HG02610 (cell line): Measurements from ENCODE around the gene SLC39A10.
"Not testable (repeated sequence)": the region's sequence is repeated elsewhere in the genome, so short reads cannot be mapped to it uniquely, and the experiment has no call there.

ENCODE experiments used
- ATAC-seq: cut with Tn5 transposase; IDR thresholded peaks from one replicate; pipeline ENCODE4 v1.9.1; 2021; ENCODE audit warnings: mild to moderate bottlenecking, moderate library complexity; ENCODE audit not compliant: unreplicated experiment

The SLC39A10 gene

DNA sequence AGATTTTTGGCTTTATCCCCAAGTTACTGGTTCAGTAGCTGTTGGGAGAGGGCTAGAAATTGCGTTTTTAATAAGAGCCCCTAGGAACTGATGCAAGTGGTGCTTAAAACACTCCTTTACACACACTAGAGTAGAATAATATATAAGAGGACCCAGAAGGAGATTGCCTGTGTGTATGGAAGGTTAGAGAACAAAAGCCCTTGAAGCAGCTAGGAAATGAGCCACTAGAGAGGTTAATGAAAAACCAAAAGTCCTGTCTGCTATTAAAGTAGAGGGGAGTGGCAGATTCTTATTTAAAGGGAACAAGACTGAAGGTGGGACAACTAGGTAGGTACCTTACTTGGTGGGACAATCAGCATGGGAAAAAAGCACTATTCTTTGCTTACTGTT is 14.4 kb upstream of the SLC39A10 start:
- no peak for ATAC-seq

DNA sequence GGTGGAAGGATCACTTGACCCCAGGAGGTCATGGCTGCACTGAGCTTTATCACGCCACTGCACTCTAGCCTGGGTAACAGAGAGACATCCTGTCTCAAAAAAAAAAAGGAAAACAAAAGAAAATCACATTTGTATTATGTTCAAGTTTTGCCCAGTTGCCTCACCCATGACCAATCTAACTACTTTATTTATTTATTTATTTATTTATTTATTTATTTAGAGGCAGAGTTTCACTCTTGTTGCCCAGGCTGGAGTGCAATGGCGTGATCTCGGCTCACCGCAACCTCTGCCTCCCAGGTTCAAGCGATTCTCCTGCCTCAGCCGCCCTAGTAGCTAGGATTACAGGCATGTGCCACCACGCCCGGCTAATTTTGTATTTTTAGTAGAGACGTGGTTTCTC is 12.3 kb upstream of the SLC39A10 start:
- not testable (repeated sequence) for ATAC-seq

DNA sequence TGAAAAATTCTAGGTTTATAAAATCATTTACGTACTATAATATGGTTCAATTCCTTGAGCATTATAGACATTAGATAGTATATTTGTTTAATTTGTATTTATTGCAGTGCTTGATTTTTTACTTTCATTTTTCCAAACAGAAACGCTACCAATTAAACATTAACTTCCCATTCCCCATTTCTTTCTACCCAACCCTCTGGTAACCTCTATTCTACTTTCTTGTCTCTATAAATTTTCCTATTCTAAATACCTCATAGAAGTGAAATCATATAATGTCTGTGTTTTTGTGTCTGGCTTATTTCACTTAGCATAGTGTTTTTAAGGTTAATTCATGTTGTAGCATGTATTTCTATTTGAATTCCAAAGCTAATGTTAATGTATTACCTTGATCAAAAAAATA is 11.6 kb upstream of the SLC39A10 start:
- ATAC-seq: no peak

DNA sequence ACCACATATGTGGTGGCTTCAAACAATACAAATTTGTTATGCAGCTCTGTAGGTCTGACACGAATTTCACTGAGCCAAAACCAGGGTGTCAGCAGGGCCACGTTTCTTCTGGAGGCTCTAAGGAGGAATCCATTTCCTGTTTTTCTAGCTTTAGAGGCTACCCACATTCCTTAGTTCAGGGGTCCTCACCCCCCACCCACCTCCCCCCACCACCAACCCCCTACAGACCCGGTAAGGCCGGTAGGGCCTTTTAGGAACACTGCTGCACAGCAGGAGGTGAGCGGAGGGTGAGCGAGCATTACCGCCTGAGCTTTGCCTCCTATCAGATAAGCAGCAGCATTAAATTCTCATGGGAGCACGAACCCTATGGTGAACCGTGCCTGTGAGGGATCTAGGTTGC is 10.6 kb upstream of the SLC39A10 start:
- no peak for ATAC-seq

DNA sequence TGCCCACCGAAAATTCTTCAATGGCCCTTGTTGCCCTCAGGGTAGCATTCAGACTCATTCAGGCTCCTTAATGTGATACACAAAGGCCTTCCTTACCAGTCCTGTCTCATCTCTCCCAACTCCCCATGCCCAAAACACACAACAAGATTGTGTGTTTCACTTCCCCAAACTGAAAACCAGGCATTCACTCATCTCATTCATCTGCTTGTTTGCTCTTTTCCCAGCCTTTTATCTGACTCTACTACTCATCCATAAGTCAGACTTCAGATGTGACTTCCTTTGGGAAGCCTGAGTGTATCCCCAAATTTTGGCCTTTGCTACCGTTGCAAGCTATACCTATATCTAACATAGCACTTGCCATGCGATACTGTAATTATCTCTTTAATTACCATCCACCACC is 9.7 kb upstream of the SLC39A10 start:
- ATAC-seq: no peak

DNA sequence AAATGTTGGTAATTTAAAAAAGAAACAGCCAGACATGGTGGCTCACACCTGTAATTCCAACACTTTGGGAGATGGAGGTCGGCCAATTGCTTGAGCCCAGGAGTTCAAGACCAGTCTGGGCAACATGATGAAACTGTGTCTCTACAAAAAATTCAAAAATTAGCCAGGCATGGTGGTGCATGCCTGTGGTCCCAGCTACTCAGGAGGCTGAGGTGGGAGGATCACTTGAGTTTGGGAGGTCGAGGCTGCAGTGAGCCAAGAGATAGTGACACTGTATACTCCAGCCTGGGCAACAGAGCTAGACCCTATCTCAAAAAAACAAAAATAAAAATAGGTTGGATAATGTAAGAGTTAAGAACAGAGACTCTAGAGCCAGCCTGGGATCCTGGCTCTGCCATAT is 8.7 kb upstream of the SLC39A10 start:
- ATAC-seq: not testable (repeated sequence)

DNA sequence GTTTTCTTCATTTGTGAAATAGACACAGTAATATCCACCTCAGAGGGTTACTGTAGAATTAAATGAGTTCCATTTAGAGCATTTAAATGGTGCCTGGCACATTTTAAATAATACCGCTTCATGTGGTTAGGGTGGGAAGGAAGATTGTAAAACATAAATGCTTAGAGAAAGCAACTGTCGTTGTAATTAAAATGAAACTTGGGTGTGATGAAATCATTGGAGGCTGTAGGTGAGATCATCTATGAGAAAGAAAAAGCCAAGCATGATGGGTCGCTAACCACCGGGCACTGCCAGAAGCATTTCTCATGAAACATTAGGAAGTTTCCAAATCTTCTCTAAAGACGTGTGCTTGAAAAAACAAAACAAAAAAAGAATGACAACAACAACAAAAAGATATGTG is 8.2 kb upstream of the SLC39A10 start:
- no peak for ATAC-seq

DNA sequence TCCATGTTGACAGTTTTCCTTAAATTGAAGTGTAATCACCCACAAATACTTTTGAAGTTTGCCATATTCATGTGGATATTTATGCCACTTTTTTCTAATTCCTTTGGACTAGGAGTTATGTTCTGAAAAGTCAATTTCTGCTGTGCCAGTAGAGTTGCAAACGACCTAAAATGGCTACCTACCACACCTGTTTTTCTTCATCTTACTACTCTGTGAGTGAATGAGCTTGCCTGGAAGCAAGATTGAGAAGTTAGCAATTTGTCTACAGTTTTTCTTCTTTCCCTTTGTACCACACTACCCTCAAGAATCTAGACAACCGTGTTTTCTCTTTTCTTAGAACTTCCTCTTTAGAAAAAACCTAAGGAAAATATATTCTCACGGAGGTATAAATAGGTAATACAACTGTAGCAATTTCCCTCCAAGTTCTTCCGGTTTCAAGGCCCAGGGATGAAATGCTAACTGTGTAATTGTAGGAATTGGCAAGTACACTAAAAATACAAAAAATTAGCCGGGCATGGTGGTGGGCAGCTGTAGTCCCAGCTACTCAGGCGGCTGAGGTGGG is 7.3 kb upstream of the SLC39A10 start:
- peak; percentile 31 for ATAC-seq

DNA sequence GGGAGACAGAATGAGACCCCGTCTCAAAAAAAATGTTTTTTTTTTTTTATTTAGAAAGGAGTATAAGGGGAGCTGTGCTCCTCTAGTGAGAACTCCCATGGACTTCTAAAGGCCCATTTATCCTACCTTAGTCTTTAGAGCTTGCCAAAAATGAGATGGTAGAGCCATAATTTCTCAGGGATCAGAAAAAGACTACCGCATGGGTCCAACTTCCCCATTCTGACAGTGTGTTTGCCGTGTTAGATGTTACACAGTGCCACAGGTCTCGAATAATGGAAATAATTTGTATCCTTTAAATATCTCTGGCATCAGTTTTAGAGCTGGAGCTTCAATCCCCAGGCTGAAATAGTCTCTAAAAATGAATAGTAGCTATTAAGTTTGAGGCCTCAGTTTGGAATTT is 6.0 kb upstream of the SLC39A10 start:
- ATAC-seq: no peak

DNA sequence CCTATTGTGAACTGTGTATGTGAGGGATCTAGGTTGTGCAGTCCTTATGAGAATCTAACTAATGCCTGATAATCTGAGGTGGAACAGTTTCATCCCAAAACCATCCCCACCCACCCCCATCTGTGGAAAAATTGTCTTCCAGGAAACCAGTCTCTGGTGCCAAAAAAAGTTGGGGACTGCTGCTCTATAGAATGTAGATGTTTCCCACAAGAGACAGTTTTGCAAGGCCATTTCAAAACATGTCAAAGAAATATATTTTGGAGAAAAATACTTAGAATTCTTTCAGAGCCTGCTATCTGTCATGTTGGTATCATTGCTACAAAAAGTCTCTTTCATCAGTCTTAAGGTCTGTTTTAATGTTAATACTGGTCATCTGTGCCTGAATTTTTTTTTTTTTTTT is 4.1 kb upstream of the SLC39A10 start:
- no peak for ATAC-seq

DNA sequence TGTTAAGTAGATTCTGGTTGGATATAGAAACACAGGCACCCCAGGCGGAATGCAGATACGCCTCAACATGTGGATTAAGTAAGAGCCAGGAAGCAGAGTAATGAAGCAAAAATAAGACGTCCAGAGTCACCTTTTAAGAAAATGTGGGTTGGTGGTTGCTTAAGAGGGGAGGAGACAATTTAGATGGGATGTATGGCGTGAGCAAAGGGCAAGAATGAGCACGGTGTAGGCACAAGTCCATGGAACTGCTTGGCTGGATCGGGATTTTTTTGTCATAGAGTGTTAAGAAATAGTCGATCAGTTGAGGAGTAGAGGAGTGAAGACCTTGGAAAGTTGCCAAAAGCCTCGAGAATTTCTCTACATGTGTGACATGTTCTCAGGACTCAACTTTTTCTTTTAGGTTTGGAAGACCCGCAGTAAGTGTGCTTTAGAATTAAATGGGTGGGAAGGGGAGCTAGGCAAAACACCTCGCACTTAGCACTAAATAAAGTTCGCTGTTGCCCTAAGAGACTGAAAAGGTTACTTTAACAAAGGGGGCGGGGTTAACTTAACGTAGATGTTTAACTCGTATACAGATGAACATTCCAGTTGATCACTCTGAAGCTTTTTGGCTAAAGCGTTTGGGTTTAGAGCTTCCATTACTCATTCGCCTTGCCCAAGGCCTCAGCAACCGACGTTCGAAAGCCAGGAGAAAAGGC is 716 bp upstream of the SLC39A10 start:
- no peak for ATAC-seq

DNA sequence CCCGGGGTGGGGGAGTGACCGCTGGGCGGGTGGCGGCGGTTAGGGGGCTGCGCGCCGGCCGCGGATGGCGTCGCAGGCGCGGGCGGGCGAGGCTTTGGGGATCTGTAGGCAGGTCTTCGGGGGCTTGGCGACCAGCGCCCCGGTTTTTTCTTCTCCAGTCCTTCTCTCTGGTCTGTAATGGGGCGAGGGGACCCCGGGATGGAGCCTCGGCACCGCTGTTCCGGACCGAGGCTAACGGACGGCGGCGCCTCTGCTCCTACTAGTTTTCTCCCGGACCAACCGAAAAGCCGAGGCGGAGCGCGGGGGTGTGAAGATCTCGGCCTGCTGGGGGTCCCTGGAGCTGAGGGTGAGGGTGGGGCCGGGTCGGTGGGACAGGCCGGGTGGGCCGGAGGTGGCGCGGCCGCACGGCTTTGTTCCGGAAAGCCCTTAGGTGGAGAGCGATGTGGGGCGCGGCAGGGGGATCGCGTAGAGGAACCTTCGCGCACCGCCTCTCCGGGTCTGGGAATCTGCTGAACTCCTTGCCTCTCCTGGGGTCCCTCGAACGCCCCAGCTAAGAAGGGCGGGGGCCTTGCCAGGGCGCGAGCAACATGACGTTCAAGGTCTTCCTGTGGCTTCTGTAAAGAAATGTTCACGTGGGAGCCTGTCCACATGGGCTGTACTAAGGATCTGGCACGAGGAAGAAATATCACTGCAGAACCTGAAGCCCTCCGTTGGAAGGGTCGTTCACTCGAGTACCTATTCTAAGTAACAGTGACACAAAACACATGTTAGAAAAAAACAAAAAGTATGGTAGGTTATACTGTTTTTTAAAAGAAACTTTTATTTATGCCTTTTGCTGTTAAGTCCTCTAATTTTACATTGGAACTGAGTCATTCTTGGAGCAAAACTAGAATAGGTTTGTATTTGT is 861 bp downstream of the SLC39A10 start:
- peak; percentile 29 for ATAC-seq

DNA sequence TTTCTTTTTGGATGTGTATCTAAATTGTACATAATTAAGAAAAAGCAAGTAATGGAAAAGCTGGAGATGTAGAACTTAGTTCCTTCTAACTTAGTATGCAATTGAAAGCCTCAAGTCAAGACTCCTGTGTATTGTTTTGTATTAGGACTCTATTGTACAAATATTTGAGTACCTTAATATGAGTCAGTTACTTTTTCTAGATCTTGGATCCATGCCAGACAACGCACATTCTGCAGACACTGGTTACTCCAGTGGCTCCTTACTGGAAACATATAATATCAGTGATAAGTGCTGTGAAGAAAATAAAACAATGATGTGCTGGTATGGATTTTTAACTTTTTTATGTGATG is 1.5 kb downstream of the SLC39A10 start:
- no peak for ATAC-seq

DNA sequence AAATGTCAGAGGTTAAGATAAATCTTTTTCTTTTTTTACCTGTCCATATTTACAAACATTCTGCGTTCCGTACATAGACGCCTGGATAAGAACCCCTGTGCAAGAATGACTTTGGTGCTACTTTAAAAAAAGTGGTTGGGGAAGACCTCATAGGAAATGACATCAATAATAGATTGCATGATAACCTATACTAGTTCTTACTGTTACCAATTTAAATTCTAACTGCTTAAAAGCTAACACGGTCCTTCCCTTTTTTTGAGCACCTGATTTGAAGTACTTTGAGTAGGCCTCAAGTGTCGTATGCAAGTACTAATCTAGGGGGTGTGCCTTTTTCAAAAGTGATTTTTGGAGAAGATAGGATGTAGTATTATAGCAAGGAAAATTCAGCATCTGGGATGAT is 2.1 kb downstream of the SLC39A10 start:
- ATAC-seq: no peak

DNA sequence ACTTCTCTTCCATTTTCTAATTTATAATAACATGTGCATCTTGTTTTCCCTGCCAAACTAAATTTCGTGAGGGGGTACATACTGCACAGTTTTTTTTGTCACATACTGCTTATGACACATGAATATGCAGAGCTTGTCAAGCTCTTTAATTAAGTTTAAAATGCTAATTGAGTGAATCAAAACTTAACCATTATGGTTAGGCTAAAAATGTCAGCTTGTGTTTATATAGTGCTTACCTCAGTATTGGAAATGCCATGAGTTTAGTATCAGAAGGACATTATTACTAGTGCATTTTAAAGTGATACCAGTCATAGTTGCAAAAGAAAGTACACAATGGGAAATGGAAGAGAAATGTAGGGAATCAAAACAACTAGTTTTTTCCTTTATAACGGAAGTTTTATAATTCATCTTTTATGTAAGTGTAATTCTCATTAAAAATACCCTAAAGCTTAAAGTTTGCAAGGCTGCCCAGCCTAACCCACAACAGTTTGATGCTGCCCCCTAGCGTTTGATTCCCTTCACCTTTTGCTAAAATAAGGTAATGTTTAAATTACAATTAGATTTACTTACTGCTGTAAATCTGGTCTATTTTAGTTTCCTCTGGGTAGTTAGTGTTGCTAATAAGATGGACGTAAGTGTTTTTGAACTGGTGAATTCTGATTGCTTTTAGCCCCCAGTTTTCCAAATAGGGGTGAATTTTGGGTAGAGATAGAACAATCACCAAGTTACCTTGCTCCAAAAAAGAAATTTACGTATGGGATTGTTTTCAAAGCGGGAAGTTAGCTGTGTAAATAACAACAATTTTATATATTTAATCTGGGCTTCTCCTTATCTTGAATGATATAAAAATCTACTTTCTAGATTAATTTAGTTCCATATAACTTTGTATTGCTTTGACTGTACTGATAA is 3.2 kb downstream of the SLC39A10 start:
- ATAC-seq: no peak

DNA sequence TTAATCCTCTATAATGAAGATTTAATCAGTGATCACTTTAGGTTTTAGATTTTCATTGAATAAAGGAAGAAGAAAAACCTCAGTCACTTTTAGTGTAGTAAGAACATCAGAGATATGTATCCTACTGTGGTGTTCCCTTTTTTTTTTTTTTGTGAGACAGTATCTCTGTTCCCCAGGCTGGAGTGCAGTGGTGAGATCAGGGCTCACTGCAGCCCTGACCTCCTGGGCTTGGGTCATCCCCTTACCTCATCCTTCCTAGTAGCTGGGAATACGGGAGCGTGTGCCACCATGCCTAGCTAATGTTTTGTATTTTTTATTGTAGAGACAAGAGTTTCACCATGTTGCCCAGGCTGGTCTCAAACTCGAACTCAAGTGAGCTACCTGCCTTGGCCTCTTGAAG is 5.1 kb downstream of the SLC39A10 start:
- ATAC-seq: no peak

DNA sequence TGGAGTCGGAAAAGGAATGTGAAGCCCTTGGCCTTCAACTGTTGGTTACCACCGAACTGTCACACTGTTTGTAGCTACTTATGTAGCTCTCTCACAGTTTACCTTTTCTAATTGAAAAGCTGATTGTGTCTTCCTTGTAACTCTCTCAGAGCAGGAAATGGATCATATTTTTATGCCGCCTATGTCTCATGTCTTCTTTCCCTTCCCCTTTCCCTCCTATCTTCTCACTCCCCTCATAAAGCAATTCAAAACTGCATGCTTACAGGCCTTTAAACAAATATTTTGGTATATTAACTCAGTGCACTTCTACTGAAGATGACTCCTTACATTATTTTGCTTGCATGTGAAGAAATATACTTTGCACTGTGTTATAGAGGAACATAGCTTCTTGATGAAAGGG is 6.0 kb downstream of the SLC39A10 start:
- ATAC-seq: no peak

DNA sequence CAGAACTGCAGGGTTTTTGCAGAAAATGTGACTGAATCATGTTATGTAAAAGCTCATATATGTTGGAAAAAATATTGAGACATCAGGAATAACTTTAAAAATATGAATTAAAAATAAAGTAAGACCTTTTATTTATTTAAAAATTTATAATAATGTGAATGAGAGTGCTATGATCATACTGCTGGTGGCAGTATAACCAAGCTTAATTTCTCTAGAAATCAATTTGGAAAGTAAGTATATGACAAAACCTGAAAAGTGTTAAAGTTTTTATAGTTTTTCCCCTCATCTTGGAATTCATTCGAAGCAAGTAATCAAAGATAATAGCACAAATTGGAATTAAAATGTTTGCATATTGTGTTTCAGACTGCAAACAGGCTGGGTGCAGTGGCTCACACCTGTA is 7.5 kb downstream of the SLC39A10 start:
- ATAC-seq: no peak

DNA sequence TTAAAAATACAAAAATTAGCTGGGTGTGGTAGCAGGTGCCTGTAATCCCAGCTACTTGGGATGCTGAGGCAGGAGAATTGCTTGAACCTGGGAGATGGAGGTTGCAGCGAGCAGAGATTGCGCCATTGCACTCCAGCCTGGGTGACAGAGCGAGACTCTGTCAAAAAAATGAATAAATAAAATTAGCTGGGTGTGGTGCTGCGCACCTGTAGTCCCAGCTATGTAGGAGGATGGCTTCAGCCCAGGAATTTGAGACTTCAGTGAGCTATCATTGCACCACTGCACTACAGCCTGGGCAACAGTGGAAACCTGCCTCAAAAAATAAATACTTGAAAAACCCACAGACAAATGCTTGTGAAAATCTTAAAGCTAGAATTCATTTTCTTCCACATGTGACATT is 8.1 kb downstream of the SLC39A10 start:
- not testable (repeated sequence) for ATAC-seq

DNA sequence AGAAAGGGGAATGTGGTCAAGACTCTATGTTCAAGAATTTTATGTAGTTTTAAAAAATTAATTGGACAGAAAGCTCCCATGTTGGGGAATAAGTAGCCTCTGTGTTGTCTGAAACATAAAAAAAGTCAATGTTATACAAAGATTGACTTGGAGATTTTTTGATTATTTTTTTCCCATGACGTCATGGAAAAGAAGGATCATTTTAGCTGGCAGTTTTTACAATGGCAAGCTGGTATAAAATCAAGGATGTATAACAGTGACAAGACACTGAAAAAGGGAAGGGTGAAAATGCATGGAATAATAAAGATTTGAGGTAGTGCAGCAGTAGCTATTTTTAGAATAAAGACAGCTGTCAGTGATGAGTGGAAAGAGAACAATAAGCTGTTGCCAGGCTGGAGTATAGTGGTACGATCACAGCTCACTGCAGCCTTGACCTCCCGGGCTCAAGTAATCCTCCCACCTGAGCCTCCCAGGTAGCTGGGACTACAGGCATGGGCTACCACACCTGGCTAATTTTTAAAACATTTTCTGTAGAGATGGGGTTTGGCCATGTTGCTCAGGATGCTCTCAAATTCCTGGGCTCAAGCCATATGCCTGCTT is 9.2 kb downstream of the SLC39A10 start:
- no peak for ATAC-seq

DNA sequence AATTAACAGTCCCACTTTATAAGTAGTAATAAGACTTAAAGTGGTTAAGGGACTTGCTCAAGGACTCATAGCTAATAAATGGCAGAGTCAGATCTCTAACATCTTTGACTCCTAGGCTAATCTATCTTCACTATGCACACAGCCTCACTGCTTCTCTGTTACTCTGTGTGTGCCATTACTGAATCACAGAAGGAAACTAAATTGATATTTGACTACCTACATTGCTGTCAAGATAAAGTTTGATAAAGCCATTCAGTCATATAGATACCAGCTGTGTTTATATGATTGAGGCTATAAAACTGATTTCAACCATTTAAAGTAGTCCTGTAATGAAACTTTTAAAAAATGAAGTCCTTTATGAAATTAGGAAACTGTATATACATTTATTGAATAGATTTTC is 10.9 kb downstream of the SLC39A10 start:
- no peak for ATAC-seq
